MCF 10A (cell line): ENCODE results near the gene MACROH2A1. TPM values are rescaled to one million over a fixed set of nuclear protein-coding genes. Genes with fewer than 3 reads are reported as not detected.

Experiments
- BruUV-seq: library from RNA; stranded (reverse); fragments of 400-500 nt; replicated peaks from 2 replicates; lab custom pipeline; 2021; lab: Mats Ljungman, UMichigan
- CTCF ChIA-PET: fragments of 300-600 bp; sonication (Branson Sonifier 250); formaldehyde crosslinking; extraction: SDS; loops from one replicate; lab custom pipeline; 2021; ENCODE audit warnings: antibody characterized with exemption, inconsistent platforms; lab: Yijun Ruan, JAX
- POLR2A ChIA-PET: fragments of 300-600, 350-650 bp; sonication (Branson Sonifier 250); formaldehyde crosslinking; extraction: SDS; loops from one replicate; lab custom pipeline; 2020; ENCODE audit warnings: antibody characterized with exemption, inconsistent platforms; lab: Yijun Ruan, JAX
- DNase-seq: peaks from one replicate; pipeline ENCODE4 v3.0.0-alpha.2; 2018; ENCODE audit not compliant: unreplicated experiment
- H3K27ac Mint-ChIP-seq: one replicate; pipeline ENCODE4 v1.8.0; 2022; ENCODE audit warnings: mild to moderate bottlenecking, low read depth, mixed read lengths; ENCODE audit not compliant: unreplicated experiment
- H3K27me3 Mint-ChIP-seq: one replicate; pipeline ENCODE4 v1.8.0; 2022; ENCODE audit warnings: mixed read lengths; ENCODE audit not compliant: insufficient read depth, unreplicated experiment
- H3K36me3 Mint-ChIP-seq: one replicate; pipeline ENCODE4 v1.8.0; 2022; ENCODE audit warnings: mild to moderate bottlenecking, moderate library complexity, mixed read lengths; ENCODE audit not compliant: insufficient read depth, unreplicated experiment
- H3K4me1 Mint-ChIP-seq: one replicate; pipeline ENCODE4 v1.8.0; 2022; ENCODE audit warnings: mixed read lengths; ENCODE audit not compliant: insufficient read depth, unreplicated experiment
- H3K4me3 Mint-ChIP-seq: one replicate; pipeline ENCODE4 v1.8.0; 2022; ENCODE audit warnings: mild to moderate bottlenecking, moderate library complexity, mixed read lengths; ENCODE audit not compliant: unreplicated experiment
- H3K9me3 Mint-ChIP-seq: one replicate; pipeline ENCODE4 v1.8.0; 2022; ENCODE audit warnings: mixed read lengths; ENCODE audit not compliant: unreplicated experiment
- CTCF ChIP-seq: fragments of 200-600 bp; IDR thresholded peaks from one replicate; pipeline ENCODE4 v1.8.0; 2022; ENCODE audit warnings: antibody characterized with exemption, mild to moderate bottlenecking; ENCODE audit not compliant: unreplicated experiment
- intact Hi-C: fragments of 100-400 bp; cut with micrococcal nuclease; formaldehyde crosslinking; loops from 2 replicates; pipeline ENCODE4 v1.14.1; 2022
- total RNA-seq: library from RNA; stranded (reverse); gene quantifications from 2 replicates; pipeline ENCODE4 v1.2.3, GENCODE V29; 2022

Gene MACROH2A1
- total RNA-seq, 1 experiment from 2014 or later: 306 TPM

GRCh38 chr5:135387629-135387960 lies 11.4 kb downstream of the MACROH2A1 start:
- intact Hi-C loops: loop anchor here (5.0 kb wide), 1 partner anchor 40 kb away; no protein-coding TSS in a partner anchor

GRCh38 chr5:135386886-135387628 lies 12.0 kb downstream of the MACROH2A1 start:
- H3K9me3 Mint-ChIP-seq: no peaks in the 10 kb centered on the region
- peak overlapping the region; percentile 46 for H3K4me3 Mint-ChIP-seq
- intact Hi-C loops: loop anchor here (5.0 kb wide), 1 partner anchor 40 kb away; no protein-coding TSS in a partner anchor
- CTCF ChIA-PET: interaction anchor here (0.6 to 6.7 kb wide), 11 partner anchors 8 to 355 kb away, joined by 3 to 44 read pairs (median 4); no protein-coding TSS in a partner anchor
- no TSS peak for BruUV-seq
- H3K27ac Mint-ChIP-seq: peak overlapping the region; percentile 89
- peaks cover 56% of the 10 kb centered on the region for H3K4me1 Mint-ChIP-seq
- POLR2A ChIA-PET: interaction anchor here (0.6 to 6.4 kb wide), 22 partner anchors 8 to 736 kb away, joined by 3 to 82 read pairs (median 4); partner anchors contain the start of genes MACROH2A1 and TGFBI
- DNase-seq: peak; percentile 100
- H3K36me3 Mint-ChIP-seq: peaks cover 65% of the 10 kb centered on the region
- no peak for TF ChIP-seq CTCF
- H3K27me3 Mint-ChIP-seq: no peaks in the 10 kb centered on the region

More at GRCh38 chr5:135387629-135387960, 11.4 kb downstream of the MACROH2A1 start:
- Mint-ChIP-seq H3K9me3 (no peaks in the 10 kb centered on the region), H3K4me1 (peaks cover 61% of the 10 kb centered on the region), H3K4me3 (peak overlapping the region; percentile 46), H3K36me3 (peaks cover 60% of the 10 kb centered on the region), H3K27me3 (no peaks in the 10 kb centered on the region), H3K27ac (peak overlapping the region; percentile 89)
- no peak for DNase-seq
- BruUV-seq: TSS peak; percentile 8
- POLR2A ChIA-PET: interaction anchor here (0.6 to 6.4 kb wide), 13 partner anchors 8 to 641 kb away, joined by 3 to 82 read pairs (median 3); partner anchors contain the start of genes MACROH2A1 and TGFBI
- TF ChIP-seq CTCF: no peak
- CTCF ChIA-PET: interaction anchor here (6.7 kb wide), 1 partner anchor 38 kb away, joined by 44 read pairs; no protein-coding TSS in a partner anchor

- Mint-ChIP-seq H3K9me3 (no peaks in the 10 kb centered on the region), H3K4me1 (peaks cover 53% of the 10 kb centered on the region), H3K36me3 (peaks cover 75% of the 10 kb centered on the region), H3K4me3 (no peak overlapping the region), H3K27me3 (no peaks in the 10 kb centered on the region), H3K27ac (peak overlapping the region; percentile 89)
- BruUV-seq: no TSS peak
- peak; percentile 92 for DNase-seq
- ChIA-PET CTCF (interaction anchor here (0.7 to 6.7 kb wide), 9 partner anchors 9 to 356 kb away, joined by 3 to 44 read pairs (median 5); no protein-coding TSS in a partner anchor), POLR2A (interaction anchor here (0.6 to 6.4 kb wide), 13 partner anchors 9 to 539 kb away, joined by 3 to 82 read pairs (median 5); partner anchors contain the start of gene MACROH2A1)
- intact Hi-C loops: loop anchor here (5.0 kb wide), 1 partner anchor 41 kb away; no protein-coding TSS in a partner anchor
- TF ChIP-seq CTCF: no peak
These were observed 12.9 kb downstream of the MACROH2A1 start for GRCh38 chr5:135386096-135386495.

- no peaks in the 10 kb centered on the region for H3K9me3 Mint-ChIP-seq
- TF ChIP-seq CTCF: no peak
- POLR2A ChIA-PET: interaction anchor here (0.7 to 6.4 kb wide), 4 partner anchors 10 to 21 kb away, joined by 3 to 82 read pairs (median 6); partner anchors contain the start of gene MACROH2A1
- CTCF ChIA-PET: interaction anchor here (1.3 to 6.7 kb wide), 4 partner anchors 10 to 40 kb away, joined by 3 to 44 read pairs (median 7); no protein-coding TSS in a partner anchor
- H3K27ac Mint-ChIP-seq: peak overlapping the region; percentile 89
- no TSS peak for BruUV-seq
- DNase-seq: no peak
- no peak overlapping the region for H3K4me3 Mint-ChIP-seq
- H3K27me3 Mint-ChIP-seq: no peaks in the 10 kb centered on the region
- intact Hi-C loops: loop anchor here (5.0 kb wide), 1 partner anchor 42 kb away; no protein-coding TSS in a partner anchor
- H3K36me3 Mint-ChIP-seq: peaks cover 80% of the 10 kb centered on the region
- peaks cover 56% of the 10 kb centered on the region for H3K4me1 Mint-ChIP-seq
These were observed 13.5 kb downstream of the MACROH2A1 start for GRCh38 chr5:135385576-135385975.
